H9 (cell line): Measurements from ENCODE around the gene FXR1. TPM values are rescaled to one million over a fixed set of nuclear protein-coding genes. Genes with fewer than 3 reads are reported as not detected.

Source experiments
- DNase-seq: peaks from one replicate; pipeline ENCODE4 v3.0.0-alpha.2; 2017
- H2AFZ ChIP-seq: one replicate; pipeline ENCODE4 v1.6.1; 2013; ENCODE audit warnings: mild to moderate bottlenecking, low read length, control low read depth, moderate library complexity
- H2AK5ac ChIP-seq: 2 replicates; pipeline ENCODE4 v1.6.1; 2013; ENCODE audit warnings: low read length, control low read depth, mixed read lengths; ENCODE audit not compliant: insufficient read length
- H2BK120ac ChIP-seq: one replicate; pipeline ENCODE4 v1.6.1; 2013; ENCODE audit warnings: low read depth, mild to moderate bottlenecking, low read length, control low read depth, inconsistent platforms; ENCODE audit not compliant: poor library complexity, severe bottlenecking
- H2BK12ac ChIP-seq: 2 replicates; pipeline ENCODE4 v1.6.1; 2013; ENCODE audit warnings: low read length, control low read depth, mixed read lengths, low read depth; ENCODE audit not compliant: insufficient read length
- H2BK15ac ChIP-seq: 2 replicates; pipeline ENCODE4 v1.6.1; 2013; ENCODE audit warnings: low read depth, low read length, control low read depth
- H2BK20ac ChIP-seq: one replicate; pipeline ENCODE4 v1.6.1; 2013; ENCODE audit warnings: low read depth, mild to moderate bottlenecking, low read length, control low read depth, inconsistent platforms; ENCODE audit not compliant: poor library complexity, severe bottlenecking
- H2BK5ac ChIP-seq: 2 replicates; pipeline ENCODE4 v1.6.1; 2013; ENCODE audit warnings: low read length, control low read depth, mixed read lengths; ENCODE audit not compliant: insufficient read length
- H3K14ac ChIP-seq: 2 replicates; pipeline ENCODE4 v1.6.1; 2013; ENCODE audit warnings: low read length, control low read depth; ENCODE audit not compliant: insufficient read depth
- H3K18ac ChIP-seq: 2 replicates; pipeline ENCODE4 v1.6.1; 2013; ENCODE audit warnings: low read depth, mild to moderate bottlenecking, mixed read lengths, low read length, control low read depth; ENCODE audit not compliant: insufficient read length
- H3K23ac ChIP-seq: 2 replicates; pipeline ENCODE4 v1.6.1; 2013; ENCODE audit warnings: low read length, control low read depth, mixed read lengths, low read depth; ENCODE audit not compliant: insufficient read length
- H3K23me2 ChIP-seq: 2 replicates; pipeline ENCODE4 v1.6.1; 2013; ENCODE audit warnings: low read depth, mild to moderate bottlenecking, mixed read lengths, low read length, control low read depth; ENCODE audit not compliant: insufficient read length, poor library complexity, severe bottlenecking
- H3K27ac ChIP-seq: 2 replicates; pipeline ENCODE4 v1.5.1; 2013; ENCODE audit warnings: low read length, control low read depth, mixed read lengths, low read depth; ENCODE audit not compliant: insufficient read length
- H3K27me3 ChIP-seq: 2 replicates; pipeline ENCODE4 v1.6.1; 2013; ENCODE audit warnings: low read length, control low read depth, inconsistent platforms; ENCODE audit not compliant: insufficient read depth
- H3K4ac ChIP-seq: 2 replicates; pipeline ENCODE4 v1.6.1; 2013; ENCODE audit warnings: low read depth, mild to moderate bottlenecking, control low read depth, inconsistent platforms, low read length, moderate library complexity
- H3K4me1 ChIP-seq: 2 replicates; pipeline ENCODE4 v1.6.1; 2013; ENCODE audit warnings: low read length, control low read depth, inconsistent platforms; ENCODE audit not compliant: insufficient read depth
- H3K4me2 ChIP-seq: 2 replicates; pipeline ENCODE4 v1.6.1; 2013; ENCODE audit warnings: low read length, control low read depth, mixed read lengths; ENCODE audit not compliant: insufficient read length, insufficient read depth
- H3K56ac ChIP-seq: 2 replicates; pipeline ENCODE4 v1.6.1; 2013; ENCODE audit warnings: low read depth, mild to moderate bottlenecking, mixed read lengths, low read length, control low read depth; ENCODE audit not compliant: insufficient read length
- H3K79me1 ChIP-seq: 2 replicates; pipeline ENCODE4 v1.6.1; 2013; ENCODE audit warnings: low read depth, mild to moderate bottlenecking, moderate library complexity, low read length, control low read depth, inconsistent platforms; ENCODE audit not compliant: insufficient read depth, poor library complexity, severe bottlenecking
- H3K79me2 ChIP-seq: 2 replicates; pipeline ENCODE4 v1.6.1; 2013; ENCODE audit warnings: low read length, control low read depth, inconsistent platforms; ENCODE audit not compliant: insufficient read depth
- H3K9ac ChIP-seq: 2 replicates; pipeline ENCODE4 v1.6.1; 2013; ENCODE audit warnings: low read length, control low read depth, mixed read lengths; ENCODE audit not compliant: insufficient read length; ENCODE audit errors: extremely low read depth
- H3K9me3 ChIP-seq: one replicate; pipeline ENCODE4 v1.6.1; 2013; ENCODE audit warnings: low read depth, low read length, inconsistent platforms; ENCODE audit not compliant: control insufficient read depth
- H3T11ph ChIP-seq: one replicate; pipeline ENCODE4 v1.6.1; 2013; ENCODE audit warnings: mild to moderate bottlenecking, low read length, control low read depth, inconsistent platforms
- H4K20me1 ChIP-seq: one replicate; pipeline ENCODE4 v1.6.1; 2013; ENCODE audit not compliant: control insufficient read depth, insufficient read length, insufficient read depth
- H4K5ac ChIP-seq: 2 replicates; pipeline ENCODE4 v1.6.1; 2013; ENCODE audit warnings: low read depth, mild to moderate bottlenecking, mixed read lengths, low read length, control low read depth; ENCODE audit not compliant: insufficient read length
- H4K8ac ChIP-seq: replicated peaks from 2 replicates; pipeline ENCODE4 v1.6.1; 2013; ENCODE audit warnings: low read length, control low read depth, mixed read lengths, low read depth; ENCODE audit not compliant: insufficient read length
- H4K91ac ChIP-seq: 2 replicates; pipeline ENCODE4 v1.6.1; 2013; ENCODE audit warnings: low read depth, mild to moderate bottlenecking, moderate library complexity, mixed read lengths, low read length, control low read depth; ENCODE audit not compliant: insufficient read length
- H3K27ac Mint-ChIP-seq, 3 experiments: 2 replicates in 2 of 3; 3 replicates in 1 of 3; pipeline ENCODE4 v1.8.0; 2020 to 2021; ENCODE audit warnings: mixed read lengths in 3 of 3, mild to moderate bottlenecking in 1 of 3, moderate library complexity in 1 of 3
- H3K27me3 Mint-ChIP-seq: 2 replicates; pipeline ENCODE4 v1.8.0; 2021; ENCODE audit warnings: low read depth, mild to moderate bottlenecking, moderate library complexity, mixed read lengths
- H3K36me3 Mint-ChIP-seq, 3 experiments: 2 replicates in 2 of 3; 3 replicates in 1 of 3; pipeline ENCODE4 v1.8.0; 2020 to 2021; ENCODE audit warnings: low read depth in 3 of 3, mixed read lengths in 3 of 3; ENCODE audit not compliant: insufficient read depth in 1 of 3
- H3K4me1 Mint-ChIP-seq, 2 experiments: 2 replicates each; pipeline ENCODE4 v1.8.0; 2020; ENCODE audit warnings: mixed read lengths in 2 of 2
- H3K4me3 Mint-ChIP-seq, 2 experiments: 2 replicates in 1 of 2; 3 replicates in 1 of 2; pipeline ENCODE4 v1.8.0; 2020 to 2021; ENCODE audit warnings: mild to moderate bottlenecking in 2 of 2, mixed read lengths in 2 of 2, moderate library complexity in 1 of 2
- H3K9me3 Mint-ChIP-seq, 2 experiments: 2 replicates in 1 of 2; 3 replicates in 1 of 2; pipeline ENCODE4 v1.8.0; 2020; ENCODE audit warnings: mild to moderate bottlenecking in 2 of 2, mixed read lengths in 2 of 2, moderate library complexity in 1 of 2
- CTCF ChIP-seq: fragments of 200-600 bp; sonication (generic); conservative IDR thresholded peaks from 3 replicates; pipeline ENCODE4 v1.8.0; 2021; ENCODE audit warnings: antibody characterized with exemption, mild to moderate bottlenecking
- WGBS: extraction: QIAGEN DNeasy Blood & Tissue Kit; methylation state at CpG from one replicate; pipeline ENCODE4 v1.1.7; 2013; ENCODE audit warnings: missing lambda C conversion rate, low lambda C conversion rate, mixed read lengths; ENCODE audit not compliant: insufficient read length; ENCODE audit errors: extremely low coverage; 5-methylcytosine and 5-hydroxymethylcytosine counted together
- total RNA-seq: library from RNA; stranded (reverse); gene quantifications from 2 replicates; pipeline ENCODE4 v1.2.1, GENCODE V29; 2021

FXR1 gene
- total RNA-seq, 1 experiment from 2014 or later: 240 TPM

- Histone ChIP-seq H3K14ac (no peak overlapping the region; the same call in 1 of the 2 replicates), H3K9me3 (no peaks in the 10 kb centered on the region), H4K91ac (no peak overlapping the region), H3K4me2 (peak overlapping the region; percentile 85), H4K20me1 (no peaks in the 10 kb centered on the region), H3K79me2 (peaks cover 41% of the 10 kb centered on the region), H3K4me1 (peaks cover 3% of the 10 kb centered on the region; the same call in 1 of the 2 replicates), H2BK120ac (no peak overlapping the region), H4K5ac (no peak overlapping the region), H3K27ac (peak overlapping the region; percentile 87), H4K8ac (no peak overlapping the region), H2BK12ac (no peak overlapping the region), H3K4ac (no peak overlapping the region), H2BK20ac (no peak overlapping the region), H2AFZ (peak overlapping the region; percentile 22), H2AK5ac (no peak overlapping the region), H3K18ac (no peak overlapping the region), H2BK15ac (no peak overlapping the region), H3K23me2 (peaks cover 9% of the 10 kb centered on the region), H3K9ac (peak overlapping the region; percentile 55), H3T11ph (no peak overlapping the region), H3K23ac (no peak overlapping the region), H3K56ac (no peak overlapping the region), H2BK5ac (no peak overlapping the region), H3K79me1 (no peaks in the 10 kb centered on the region), H3K27me3 (no peaks in the 10 kb centered on the region)
- TF ChIP-seq CTCF: no peak
- Mint-ChIP-seq H3K27ac (peak overlapping the region; percentile 95 to 99 (median 97)), H3K4me3 (peak overlapping the region; percentile 98), H3K27me3 (no peaks in the 10 kb centered on the region; the same call in 1 of the 2 replicates), H3K36me3 (peaks cover 18 to 32% (median 20%) of the 10 kb centered on the region in 3 experiments), H3K4me1 (peaks cover 26 to 34% of the 10 kb centered on the region in 2 experiments), H3K9me3 (no peaks in the 10 kb centered on the region; a peak in 2 of 5 replicates)
- no CpG with 5 or more reads among the region's 6 CpGs for WGBS
- no peak for DNase-seq
Observed at GRCh38 chr3:180911876-180912303, 580 bp upstream of the FXR1 start.
